ENCODE data around the gene MRGPRG.
"Not testable (repeated sequence)": the region's sequence is repeated elsewhere in the genome, so short reads cannot be mapped to it uniquely, and the experiment has no call there.

Gene MRGPRG

DNA sequence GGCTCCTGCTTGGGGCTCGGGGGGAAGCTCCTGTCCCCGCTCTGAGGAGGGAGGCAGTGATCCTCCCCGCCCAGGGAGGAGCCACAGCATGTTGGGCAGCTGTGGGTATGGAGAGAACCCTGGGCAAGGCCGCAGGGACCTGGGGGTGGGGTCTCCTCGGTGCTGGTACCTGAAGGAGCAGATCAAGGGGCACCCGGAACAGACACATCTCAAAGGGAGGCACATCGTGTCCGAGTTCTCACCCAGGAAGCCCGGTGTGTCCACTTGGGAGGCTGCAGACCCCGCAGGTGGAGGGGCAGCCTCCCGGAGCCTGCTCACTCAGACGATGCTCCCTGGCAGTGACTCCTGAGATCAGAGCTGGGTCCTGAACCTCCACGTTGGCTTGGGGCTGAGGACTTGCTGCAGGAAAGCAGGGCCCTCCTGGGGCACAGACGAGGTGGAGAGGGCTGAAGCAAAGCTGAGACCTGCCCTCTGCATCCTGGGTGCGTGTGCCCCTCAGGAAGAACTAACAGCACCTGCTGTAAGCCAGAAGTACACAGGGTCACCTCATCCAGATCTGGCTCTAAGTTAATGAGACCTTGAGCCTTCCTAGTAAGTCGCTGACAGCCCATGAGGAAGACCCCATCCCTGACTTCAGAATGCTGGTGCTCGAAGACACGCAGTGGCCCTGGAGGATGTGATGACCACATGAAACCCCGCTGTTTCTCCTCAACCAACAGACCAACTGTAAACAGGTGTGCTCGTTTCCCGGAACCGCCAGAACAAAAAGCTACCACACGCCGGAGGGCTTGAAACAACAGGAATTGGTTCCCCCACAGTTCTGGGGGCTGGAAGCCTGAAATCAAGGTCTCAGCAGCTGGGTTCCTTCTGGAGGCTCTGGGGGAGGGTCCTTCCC is 47.6 kb downstream of the MRGPRG start:
- no peaks in the 10 kb centered on the region for H3K9me3 ChIP-seq (ENCODE audit: low read length)
- H3K4me2 ChIP-seq (ENCODE audit: low read length) = no peak overlapping the region
- H3F3A ChIP-seq (ENCODE audit: insufficient read depth, low read length) = no peaks in the 10 kb centered on the region
- H3K4me1 ChIP-seq (ENCODE audit: insufficient read depth, low read length, severe bottlenecking) = no peaks in the 10 kb centered on the region
- no peaks in the 10 kb centered on the region for H3K36me3 ChIP-seq (ENCODE audit: insufficient read depth, low read length)
- H2AFZ ChIP-seq (ENCODE audit: low read length) = no peak overlapping the region
- no peak for TF ChIP-seq EZH2 (IDR thresholded peaks at IDR 0.05; ENCODE audit: borderline replicate concordance, low read length)
- TF ChIP-seq, protein P1, sequence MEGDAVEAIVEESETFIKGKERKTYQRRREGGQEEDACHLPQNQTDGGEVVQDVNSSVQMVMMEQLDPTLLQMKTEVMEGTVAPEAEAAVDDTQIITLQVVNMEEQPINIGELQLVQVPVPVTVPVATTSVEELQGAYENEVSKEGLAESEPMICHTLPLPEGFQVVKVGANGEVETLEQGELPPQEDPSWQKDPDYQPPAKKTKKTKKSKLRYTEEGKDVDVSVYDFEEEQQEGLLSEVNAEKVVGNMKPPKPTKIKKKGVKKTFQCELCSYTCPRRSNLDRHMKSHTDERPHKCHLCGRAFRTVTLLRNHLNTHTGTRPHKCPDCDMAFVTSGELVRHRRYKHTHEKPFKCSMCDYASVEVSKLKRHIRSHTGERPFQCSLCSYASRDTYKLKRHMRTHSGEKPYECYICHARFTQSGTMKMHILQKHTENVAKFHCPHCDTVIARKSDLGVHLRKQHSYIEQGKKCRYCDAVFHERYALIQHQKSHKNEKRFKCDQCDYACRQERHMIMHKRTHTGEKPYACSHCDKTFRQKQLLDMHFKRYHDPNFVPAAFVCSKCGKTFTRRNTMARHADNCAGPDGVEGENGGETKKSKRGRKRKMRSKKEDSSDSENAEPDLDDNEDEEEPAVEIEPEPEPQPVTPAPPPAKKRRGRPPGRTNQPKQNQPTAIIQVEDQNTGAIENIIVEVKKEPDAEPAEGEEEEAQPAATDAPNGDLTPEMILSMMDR (IDR thresholded peaks at IDR 0.05; ENCODE audit: low read length) = no peak
- 0 out of 2 replicates have a peak, but pooled peaks cover 8% of the 10 kb centered on the region for H3K27me3 ChIP-seq (ENCODE audit: insufficient read depth, low read length)
- H3K9ac ChIP-seq (ENCODE audit: low read length) = no peak overlapping the region
- H3K27ac ChIP-seq (ENCODE audit: low read depth, low read length, poor library complexity, severe bottlenecking) = no peak overlapping the region
- no peaks in the 10 kb centered on the region for H3K79me2 ChIP-seq (ENCODE audit: insufficient read depth, low read length)
- H3K9me2 ChIP-seq (ENCODE audit: low read depth, low read length) = no peaks in the 10 kb centered on the region
- no peak overlapping the region for H3K4me3 ChIP-seq (ENCODE audit: low read depth, low read length, poor library complexity, severe bottlenecking)
- no peaks in the 10 kb centered on the region for H4K20me1 ChIP-seq (ENCODE audit: insufficient read depth, low read length)

DNA sequence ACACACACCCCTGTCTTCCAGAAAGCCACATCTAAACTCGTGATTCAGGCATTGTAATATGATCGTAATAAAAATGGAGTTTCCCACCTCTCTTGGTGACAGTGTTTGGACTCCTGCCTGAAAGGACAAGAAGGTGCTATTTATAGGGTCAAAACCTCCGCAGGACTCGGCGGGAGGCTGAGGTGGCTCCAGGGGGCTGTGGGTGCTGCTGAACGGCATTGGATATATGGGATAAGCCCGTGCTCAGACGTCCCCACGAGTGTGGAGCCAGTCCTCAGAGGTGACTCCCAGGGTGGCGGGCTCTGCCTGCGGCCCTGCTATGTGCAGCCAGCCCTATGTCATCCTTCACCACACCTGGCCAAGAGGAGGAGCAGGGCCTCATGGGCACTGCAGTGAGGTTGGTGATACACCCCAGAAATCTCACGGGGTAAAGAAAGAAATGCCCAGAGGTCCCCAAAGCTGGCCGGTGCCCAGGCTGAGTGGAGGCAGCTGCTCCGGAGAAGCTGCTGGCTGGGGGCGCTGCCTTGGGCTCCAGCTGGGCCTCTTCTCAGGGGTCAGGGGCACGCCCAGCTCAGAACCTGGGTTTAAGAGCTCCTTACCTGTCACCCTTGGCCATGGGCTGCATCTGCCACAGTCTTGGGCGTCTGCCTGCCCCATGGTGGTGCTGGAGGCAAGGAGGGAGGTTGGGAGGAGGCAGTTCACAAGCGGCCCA is 48.4 kb downstream of the MRGPRG start:
- H3K4me1 ChIP-seq (ENCODE audit: insufficient read depth, low read length, severe bottlenecking) = no peaks in the 10 kb centered on the region
- H2AFZ ChIP-seq (ENCODE audit: low read length) = no peak overlapping the region
- TF ChIP-seq, protein P1 (IDR thresholded peaks at IDR 0.05; ENCODE audit: low read length) = no peak
- TF ChIP-seq EZH2 (IDR thresholded peaks at IDR 0.05; ENCODE audit: borderline replicate concordance, low read length) = no peak
- H3K9me3 ChIP-seq (ENCODE audit: low read length) = no peaks in the 10 kb centered on the region
- no peaks in the 10 kb centered on the region for H3K9me2 ChIP-seq (ENCODE audit: low read depth, low read length)
- H3K36me3 ChIP-seq (ENCODE audit: insufficient read depth, low read length) = no peaks in the 10 kb centered on the region
- H3K27me3 ChIP-seq (ENCODE audit: insufficient read depth, low read length) = 0 out of 2 replicates have a peak, but pooled peaks cover 8% of the 10 kb centered on the region
- H3K27ac ChIP-seq (ENCODE audit: low read depth, low read length, poor library complexity, severe bottlenecking) = no peak overlapping the region
- H3K4me2 ChIP-seq (ENCODE audit: low read length) = no peak overlapping the region
- no peak overlapping the region for H3K9ac ChIP-seq (ENCODE audit: low read length)
- H3K4me3 ChIP-seq (ENCODE audit: low read depth, low read length, poor library complexity, severe bottlenecking) = no peak overlapping the region
- no peaks in the 10 kb centered on the region for H3F3A ChIP-seq (ENCODE audit: insufficient read depth, low read length)
- H3K79me2 ChIP-seq (ENCODE audit: insufficient read depth, low read length) = no peaks in the 10 kb centered on the region
- no peaks in the 10 kb centered on the region for H4K20me1 ChIP-seq (ENCODE audit: insufficient read depth, low read length)

DNA sequence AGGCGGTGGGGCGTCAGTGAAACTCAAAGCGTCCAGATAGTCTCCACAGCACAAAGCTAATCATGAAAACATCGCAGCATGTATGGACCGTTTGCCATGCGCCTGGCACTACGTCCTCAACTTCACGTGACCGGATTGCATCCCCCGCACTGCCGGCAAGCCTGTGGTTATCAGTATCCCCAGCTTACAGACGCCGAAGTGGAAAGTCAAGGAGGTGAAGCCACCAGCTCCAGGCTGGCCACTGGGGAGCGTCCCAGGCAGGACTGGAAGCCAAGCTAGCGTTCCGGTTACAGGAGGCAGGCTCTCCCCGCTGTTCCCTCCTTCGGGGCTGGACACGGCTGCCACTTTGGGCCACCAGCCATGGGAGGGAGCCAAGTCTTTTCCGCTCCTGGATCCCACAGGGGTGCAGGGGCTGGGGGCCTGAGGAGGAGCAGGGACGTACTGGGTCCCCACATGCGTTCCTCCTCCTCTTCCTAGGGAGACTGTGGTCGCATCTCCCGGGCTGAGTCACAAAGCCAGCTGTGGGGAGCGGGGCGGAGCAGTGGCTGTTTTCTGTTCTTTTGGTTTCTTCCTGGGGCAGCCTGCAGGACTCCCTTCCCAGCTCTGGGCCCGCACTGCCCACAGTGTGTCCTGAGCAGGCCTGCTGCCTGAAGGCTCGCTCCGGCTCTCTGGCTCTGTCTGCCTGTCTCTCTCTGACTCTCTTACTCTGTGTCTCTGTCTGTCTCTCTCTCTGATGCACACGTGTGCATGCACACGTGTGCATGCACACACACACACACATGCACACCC is 49.2 kb downstream of the MRGPRG start:
- no peaks in the 10 kb centered on the region for H3K4me1 ChIP-seq (ENCODE audit: insufficient read depth, low read length, severe bottlenecking)
- no peaks in the 10 kb centered on the region for H3K9me3 ChIP-seq (ENCODE audit: low read length)
- H3K27ac ChIP-seq (ENCODE audit: low read depth, low read length, poor library complexity, severe bottlenecking) = no peak overlapping the region
- no peak overlapping the region for H2AFZ ChIP-seq (ENCODE audit: low read length)
- H3K36me3 ChIP-seq (ENCODE audit: insufficient read depth, low read length) = no peaks in the 10 kb centered on the region
- H3K9ac ChIP-seq (ENCODE audit: low read length) = no peak overlapping the region
- no peaks in the 10 kb centered on the region for H3F3A ChIP-seq (ENCODE audit: insufficient read depth, low read length)
- H3K27me3 ChIP-seq (ENCODE audit: insufficient read depth, low read length) = 0 out of 2 replicates have a peak, but pooled peaks cover 8% of the 10 kb centered on the region
- no peaks in the 10 kb centered on the region for H4K20me1 ChIP-seq (ENCODE audit: insufficient read depth, low read length)
- H3K4me2 ChIP-seq (ENCODE audit: low read length) = no peak overlapping the region
- H3K79me2 ChIP-seq (ENCODE audit: insufficient read depth, low read length) = no peaks in the 10 kb centered on the region
- H3K9me2 ChIP-seq (ENCODE audit: low read depth, low read length) = no peaks in the 10 kb centered on the region
- H3K4me3 ChIP-seq (ENCODE audit: low read depth, low read length, poor library complexity, severe bottlenecking) = no peak overlapping the region
- TF ChIP-seq, protein P1 (IDR thresholded peaks at IDR 0.05; ENCODE audit: low read length) = no peak
- no peak for TF ChIP-seq EZH2 (IDR thresholded peaks at IDR 0.05; ENCODE audit: borderline replicate concordance, low read length)

DNA sequence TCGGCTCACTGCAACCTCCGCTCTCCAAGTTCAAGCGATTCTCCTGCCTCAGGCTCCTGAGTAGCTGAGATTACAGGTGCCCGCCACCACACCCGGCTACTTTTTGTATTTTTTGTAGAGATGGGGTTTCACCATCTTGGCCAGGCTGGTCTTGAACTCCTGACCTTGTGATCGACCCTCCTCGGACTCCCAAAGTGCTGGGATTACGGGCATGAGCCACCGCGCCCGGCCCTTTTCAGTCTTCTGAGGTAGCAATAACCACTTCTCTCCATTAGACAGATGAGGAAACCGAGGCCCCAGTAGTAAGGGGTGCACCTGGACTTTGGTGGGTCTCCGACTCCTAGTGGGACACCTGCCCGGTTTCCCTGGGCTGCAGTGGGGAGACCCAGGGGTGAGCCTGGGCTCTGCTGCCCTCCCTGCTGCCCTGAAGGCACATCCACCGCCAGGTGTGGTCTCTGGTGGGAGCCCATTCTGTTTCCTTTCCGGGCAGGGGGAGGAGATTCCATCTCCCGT is 49.8 kb downstream of the MRGPRG start:
- not testable (repeated sequence) for H3K36me3 ChIP-seq (ENCODE audit: insufficient read depth, low read length); H4K20me1 ChIP-seq (ENCODE audit: insufficient read depth, low read length); H3K79me2 ChIP-seq (ENCODE audit: insufficient read depth, low read length); H3K4me1 ChIP-seq (ENCODE audit: insufficient read depth, low read length, severe bottlenecking); H3K27ac ChIP-seq (ENCODE audit: low read depth, low read length, poor library complexity, severe bottlenecking); H3K4me2 ChIP-seq (ENCODE audit: low read length); H3K4me3 ChIP-seq (ENCODE audit: low read depth, low read length, poor library complexity, severe bottlenecking); H3F3A ChIP-seq (ENCODE audit: insufficient read depth, low read length); H3K27me3 ChIP-seq (ENCODE audit: insufficient read depth, low read length); H3K9me3 ChIP-seq (ENCODE audit: low read length); H3K9ac ChIP-seq (ENCODE audit: low read length); H3K9me2 ChIP-seq (ENCODE audit: low read depth, low read length); H2AFZ ChIP-seq (ENCODE audit: low read length)
